ENCODE measurements around the gene PLEKHA5. TPM values are rescaled to one million over a fixed set of nuclear protein-coding genes. Genes with fewer than 3 reads are reported as not detected.

PLEKHA5 gene
- total RNA-seq, 2 donors from 2014 or later: 31.0 to 32.7 TPM

- no peaks in the 10 kb centered on the region for H3K4me1 ChIP-seq
- no peak overlapping the region for H3K4me3 ChIP-seq
- no peaks in the 10 kb centered on the region for H3K9me3 ChIP-seq
- no peak for DNase-seq
- no peak overlapping the region for H3K9ac ChIP-seq (ENCODE audit: low read depth in 2 of 2, low read length in 2 of 2)
- intact Hi-C loops (cut with DNase I): no loop called here
- no peak overlapping the region for H3K27ac ChIP-seq
- H3K36me3 ChIP-seq: no peaks in the 10 kb centered on the region
- TF ChIP-seq CTCF (IDR thresholded peaks at IDR 0.05): no peak
- H3K27me3 ChIP-seq: no peaks in the 10 kb centered on the region
Measured at GRCh38 chr12:19236656-19237055, 107.1 kb downstream of the PLEKHA5 start.

- TF ChIP-seq CTCF (IDR thresholded peaks at IDR 0.05): no peak
- Histone ChIP-seq H3K9me3 (no peaks in the 10 kb centered on the region), H3K27ac (no peak overlapping the region), H3K4me1 (no peaks in the 10 kb centered on the region), H3K9ac (ENCODE audit: low read depth in 2 of 2, low read length in 2 of 2) (no peak overlapping the region), H3K27me3 (no peaks in the 10 kb centered on the region), H3K36me3 (no peaks in the 10 kb centered on the region), H3K4me3 (no peak overlapping the region)
- no peak for DNase-seq
- intact Hi-C loops (cut with DNase I): no loop called here
Measured at GRCh38 chr12:19238540-19238939, 109.0 kb downstream of the PLEKHA5 start.

- H3K36me3 ChIP-seq: no peaks in the 10 kb centered on the region
- H3K4me1 ChIP-seq: no peaks in the 10 kb centered on the region
- no peaks in the 10 kb centered on the region for H3K9me3 ChIP-seq
- TF ChIP-seq CTCF (IDR thresholded peaks at IDR 0.05): no peak
- no peak for DNase-seq
- intact Hi-C loops (cut with DNase I): no loop called here
- H3K27me3 ChIP-seq: no peaks in the 10 kb centered on the region
- no peak overlapping the region for H3K9ac ChIP-seq (ENCODE audit: low read depth in 2 of 2, low read length in 2 of 2)
- no peak overlapping the region for H3K4me3 ChIP-seq
- H3K27ac ChIP-seq: no peak overlapping the region
Measured at GRCh38 chr12:19239102-19239501, 109.6 kb downstream of the PLEKHA5 start.

- no peak for TF ChIP-seq CTCF (IDR thresholded peaks at IDR 0.05)
- H3K27ac ChIP-seq: no peak overlapping the region
- no peaks in the 10 kb centered on the region for H3K27me3 ChIP-seq
- no peak for DNase-seq
- intact Hi-C loops (cut with DNase I): no loop called here
- no peaks in the 10 kb centered on the region for H3K36me3 ChIP-seq
- H3K9me3 ChIP-seq: no peaks in the 10 kb centered on the region
- no peak overlapping the region for H3K4me3 ChIP-seq
- no peak overlapping the region for H3K9ac ChIP-seq (ENCODE audit: low read depth in 2 of 2, low read length in 2 of 2)
- H3K4me1 ChIP-seq: no peaks in the 10 kb centered on the region
Measured at GRCh38 chr12:19239616-19240234, 110.2 kb downstream of the PLEKHA5 start.

- no peak for TF ChIP-seq CTCF (IDR thresholded peaks at IDR 0.05)
- no peaks in the 10 kb centered on the region for H3K36me3 ChIP-seq
- H3K9me3 ChIP-seq: no peaks in the 10 kb centered on the region
- intact Hi-C loops (cut with DNase I): no loop called here
- H3K27me3 ChIP-seq: no peaks in the 10 kb centered on the region
- no peak for DNase-seq
- H3K4me3 ChIP-seq: no peak overlapping the region
- H3K9ac ChIP-seq (ENCODE audit: low read depth in 2 of 2, low read length in 2 of 2): no peak overlapping the region
- no peaks in the 10 kb centered on the region for H3K4me1 ChIP-seq
- no peak overlapping the region for H3K27ac ChIP-seq
Measured at GRCh38 chr12:19242581-19242980, 113.0 kb downstream of the PLEKHA5 start.

Measured in colonic mucosa (tissue), 4 donors.